HG03139 (cell line): ENCODE data around the gene CDC25A.

Source experiments
- ATAC-seq: cut with Tn5 transposase; IDR thresholded peaks from one replicate; pipeline ENCODE4 v1.9.1; 2021; ENCODE audit not compliant: unreplicated experiment

CDC25A gene

DNA sequence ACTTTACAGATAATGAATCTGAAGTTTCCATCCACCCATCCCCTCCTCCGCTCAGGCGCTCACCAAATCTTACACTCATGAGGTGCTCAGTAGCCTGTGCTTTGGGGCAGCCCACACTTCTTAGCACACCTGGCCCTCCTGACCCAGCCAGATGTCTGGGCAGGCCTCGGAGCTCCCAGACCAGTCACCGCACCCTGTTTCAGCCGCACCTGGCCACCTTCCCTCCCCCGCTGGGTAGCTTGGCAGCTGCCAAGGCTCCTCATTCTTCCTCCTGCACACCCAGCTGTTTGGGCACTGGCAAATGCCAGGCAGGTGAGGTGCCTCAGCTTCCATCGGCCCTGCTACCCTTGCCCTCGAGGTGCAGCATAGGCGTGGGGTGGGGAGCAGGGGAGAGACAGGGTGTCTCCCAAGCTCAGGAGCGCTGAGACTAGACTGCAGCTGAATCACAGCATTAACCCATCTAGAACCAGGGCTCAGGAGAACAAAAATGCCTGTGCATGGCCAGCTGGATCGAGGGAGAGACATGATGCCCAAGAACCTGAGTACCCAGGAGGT is 45.8 kb downstream of the CDC25A start:
- no peak for ATAC-seq

GRCh38 chr3:48141604-48142137 is 46.5 kb downstream of the CDC25A start:
- no peak for ATAC-seq

- no peak for ATAC-seq
Observed at GRCh38 chr3:48140936-48141603, 47.1 kb downstream of the CDC25A start.

DNA sequence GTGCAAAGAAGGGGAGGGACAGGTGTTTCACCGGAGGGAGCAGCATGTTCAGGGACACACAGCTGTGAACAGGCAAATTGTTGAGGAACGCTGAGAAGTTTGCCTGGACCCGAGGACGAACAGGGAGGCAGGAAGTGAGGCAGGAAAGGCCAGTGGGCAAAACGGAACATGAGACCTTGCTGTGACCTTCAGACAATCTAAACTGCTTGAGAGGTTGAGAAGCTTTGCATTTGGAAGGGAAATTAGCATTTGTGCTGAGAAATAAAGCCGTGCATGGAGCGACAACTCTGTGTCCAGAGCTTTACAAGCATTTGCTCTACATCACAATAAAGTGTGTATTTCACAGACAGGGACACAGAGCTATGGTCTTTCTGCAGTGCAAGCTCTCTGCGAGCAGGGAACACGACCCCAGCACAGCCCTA is 47.9 kb downstream of the CDC25A start:
- ATAC-seq, result no peak

DNA sequence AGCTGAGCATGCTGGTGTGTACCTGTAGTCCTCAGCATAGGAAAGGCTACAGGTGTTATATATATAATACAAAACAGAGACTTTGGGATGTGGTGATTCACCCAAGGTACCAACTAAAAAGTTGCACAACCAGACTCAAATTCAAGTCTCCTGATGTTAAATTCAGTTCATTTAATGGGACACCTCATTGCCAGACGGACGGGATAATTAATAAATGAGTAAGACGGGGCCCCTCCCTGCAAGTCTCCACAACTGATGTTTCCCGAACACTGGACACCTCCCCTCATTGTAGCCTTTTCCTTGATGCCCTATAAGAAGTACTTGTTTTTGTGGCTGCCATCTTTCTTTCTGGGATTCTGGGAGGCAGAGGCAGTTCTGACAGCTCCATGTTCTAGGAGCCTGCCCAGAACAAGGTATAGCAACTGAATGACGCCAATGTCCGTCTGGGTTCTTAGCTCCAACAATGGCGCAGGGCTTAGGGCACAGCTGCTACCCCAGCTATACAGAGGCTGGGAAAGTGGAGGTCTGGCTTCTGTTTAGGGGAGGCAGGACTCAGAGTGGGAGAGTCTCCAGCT is 50.7 kb downstream of the CDC25A start:
- ATAC-seq, result no peak

GRCh38 chr3:48135552-48136495 is 52.4 kb downstream of the CDC25A start:
- ATAC-seq, result no peak

GRCh38 chr3:48130321-48130904 is 57.8 kb downstream of the CDC25A start:
- no peak for ATAC-seq

- no peak for ATAC-seq
Observed at GRCh38 chr3:48129921-48130320, 58.3 kb downstream of the CDC25A start.

DNA sequence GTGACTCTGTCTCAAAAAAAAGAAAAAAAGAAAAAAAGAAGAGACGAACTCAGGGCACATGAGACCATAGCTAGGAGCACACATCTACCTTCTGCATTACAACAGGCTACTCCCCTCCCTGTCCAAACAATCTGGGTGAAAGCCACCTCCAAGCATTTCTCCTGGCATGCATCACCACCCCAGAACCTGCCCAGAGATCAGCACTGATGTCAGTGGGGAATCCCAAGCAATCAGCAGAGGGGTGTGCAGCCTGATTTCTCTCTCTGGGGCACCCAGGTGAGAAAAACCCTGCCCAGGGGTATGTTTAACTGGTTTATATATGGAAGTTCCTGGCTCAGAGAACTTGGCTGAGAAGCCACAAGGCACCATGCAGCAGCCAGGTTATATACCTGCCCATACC is 59.4 kb downstream of the CDC25A start:
- no peak for ATAC-seq

DNA sequence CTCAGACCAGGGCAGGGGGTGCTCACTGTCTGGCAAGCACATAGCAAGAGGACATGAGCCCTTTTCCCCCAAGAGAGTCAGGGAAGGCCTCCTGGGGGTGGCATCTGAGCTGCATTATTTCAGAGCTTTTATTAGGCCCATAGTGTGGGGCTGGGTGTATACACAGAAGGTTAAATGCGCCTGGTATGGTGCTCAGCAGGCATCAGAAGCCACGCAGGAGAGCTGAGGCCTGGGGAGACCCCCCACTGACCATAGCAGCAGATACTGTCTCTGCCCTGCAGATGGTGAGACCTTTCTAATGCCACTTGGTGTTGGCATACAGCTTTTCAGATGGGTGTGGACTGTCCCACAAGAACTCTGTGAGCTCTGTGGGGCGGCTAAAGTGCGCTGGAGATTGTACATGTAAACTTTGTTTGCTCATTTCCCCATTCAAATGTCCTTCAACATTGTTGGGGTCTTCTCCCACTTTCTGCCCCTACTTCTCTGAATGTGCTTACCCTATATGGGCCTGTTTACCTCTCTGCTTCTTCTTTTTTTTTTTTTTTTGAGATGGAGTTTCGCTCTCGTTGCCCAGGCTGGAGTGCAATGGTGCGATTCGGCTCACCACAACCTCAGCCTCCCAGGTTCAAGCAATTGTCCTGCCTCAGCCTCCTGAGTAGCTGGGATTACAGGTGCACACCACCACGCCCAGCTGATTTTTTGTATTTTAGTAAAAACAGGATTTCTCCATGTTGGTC is 62.2 kb downstream of the CDC25A start:
- ATAC-seq, result no peak

DNA sequence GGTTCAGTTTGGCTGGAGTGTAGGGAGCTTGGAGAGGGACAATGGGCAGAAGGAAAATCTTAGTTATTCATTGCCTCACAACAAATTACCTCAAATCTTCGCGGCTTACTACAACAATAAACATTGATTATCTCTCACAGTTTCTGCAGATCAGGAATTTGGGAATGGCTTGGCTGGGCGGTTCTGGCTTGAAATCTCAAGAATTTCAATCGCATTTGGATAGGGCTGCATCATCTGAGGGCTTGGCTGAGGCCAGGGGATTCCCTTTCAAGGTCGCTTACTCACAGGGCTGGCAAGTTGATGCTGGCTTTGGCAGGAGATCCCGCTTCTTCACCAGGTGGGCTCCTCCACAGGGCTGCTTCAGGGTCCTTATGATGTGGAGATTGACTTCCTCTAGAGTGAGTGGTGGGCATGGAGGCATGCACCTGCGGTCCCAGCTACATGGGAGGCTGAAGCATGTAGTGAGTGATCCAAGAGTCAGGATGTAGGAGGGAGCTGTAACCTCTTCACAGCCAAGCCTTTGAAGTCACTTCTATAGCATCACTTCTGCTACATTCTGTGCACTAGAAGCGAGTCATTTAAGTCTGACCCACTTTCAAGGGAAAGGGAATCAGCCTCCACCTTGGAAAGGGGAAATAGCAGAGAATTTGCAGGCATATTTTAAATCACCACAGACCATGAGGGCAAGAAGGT is 63.1 kb downstream of the CDC25A start:
- no peak for ATAC-seq

DNA sequence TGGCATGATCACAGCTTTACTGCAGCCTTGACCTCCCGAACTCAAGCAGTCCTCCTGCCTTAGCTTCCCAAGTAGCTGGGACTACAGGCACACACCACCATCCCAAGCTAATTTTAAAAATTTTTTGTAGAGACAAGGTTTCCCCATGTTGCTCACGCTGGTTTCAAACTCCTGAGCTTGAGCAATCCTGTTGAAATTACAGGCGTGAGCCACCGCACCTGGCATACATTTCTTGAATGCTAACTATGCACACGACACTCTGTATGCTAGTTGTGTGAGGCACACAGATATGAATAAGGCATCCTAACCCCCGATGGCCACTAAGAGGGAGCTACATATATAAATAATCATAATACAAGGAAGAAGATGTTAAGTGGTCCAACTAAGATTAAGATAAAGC is 64.9 kb downstream of the CDC25A start:
- no peak for ATAC-seq

DNA sequence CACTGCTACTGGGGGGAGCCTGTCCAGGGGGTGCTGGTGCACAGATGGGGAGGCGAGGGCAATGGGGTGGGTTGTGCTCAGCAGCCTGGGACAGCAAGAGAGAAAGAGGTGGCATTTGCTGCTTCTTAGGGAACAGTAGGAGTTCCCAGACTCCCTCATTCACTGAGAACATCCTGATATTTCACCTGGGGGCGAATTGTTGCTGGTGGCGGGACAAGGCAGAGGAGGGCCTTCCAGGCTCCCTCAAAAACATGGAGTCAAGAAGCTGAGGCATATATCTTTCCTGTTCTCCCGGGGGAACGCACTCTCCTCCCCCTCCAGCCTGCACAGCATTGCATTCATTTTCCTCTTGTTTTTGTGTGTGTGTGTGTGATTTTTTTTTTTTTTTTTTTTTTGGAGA is 65.7 kb downstream of the CDC25A start:
- ATAC-seq, result no peak

GRCh38 chr3:48120223-48120622 is 68.0 kb downstream of the CDC25A start:
- no peak for ATAC-seq

- no peak for ATAC-seq
Observed at GRCh38 chr3:48119505-48120193, 68.6 kb downstream of the CDC25A start.

- no peak for ATAC-seq
Observed at GRCh38 chr3:48118928-48119327, 69.3 kb downstream of the CDC25A start.

- ATAC-seq, result no peak
Observed at GRCh38 chr3:48118322-48118721, 69.9 kb downstream of the CDC25A start.

GRCh38 chr3:48112813-48113212 is 75.4 kb downstream of the CDC25A start:
- peak; percentile 22 for ATAC-seq
